CD14-positive monocyte (primary cell): ENCODE results near the gene AKR1C2. TPM values are rescaled to one million over a fixed set of nuclear protein-coding genes. Genes with fewer than 3 reads are reported as not detected.
"Not testable (repeated sequence)": the region's sequence is repeated elsewhere in the genome, so short reads cannot be mapped to it uniquely, and the experiment has no call there.

Experiments
- DNase-seq, 3 donors: peaks; one replicate each; pipeline ENCODE4 v3.0.0-alpha.2; 2011 to 2022
- H2AFZ ChIP-seq: 2 replicates; pipeline ENCODE4 v1.6.0; 2012; ENCODE audit warnings: mild to moderate bottlenecking, low read depth, low read length, inconsistent platforms; ENCODE audit not compliant: insufficient read depth, poor library complexity, severe bottlenecking
- H3K27ac ChIP-seq, 2 donors: 1 replicate in 1 of 2; 2 replicates in 1 of 2; pipeline ENCODE4 v1.5.1; 2012 to 2013; ENCODE audit warnings: low read length in 2 of 2, control low read depth in 1 of 2, inconsistent platforms in 1 of 2, low read depth in 1 of 2, mild to moderate bottlenecking in 1 of 2
- H3K27me3 ChIP-seq, 2 donors: one replicate each; pipeline versions ENCODE4 v1.6.0 to v1.6.1; 2011 to 2013; ENCODE audit warnings: low read length in 2 of 2; ENCODE audit not compliant: control insufficient read depth in 2 of 2, insufficient read depth in 2 of 2
- H3K36me3 ChIP-seq, 2 donors: replicated peaks in 1 of 2; 1 replicate in 1 of 2; 2 replicates in 1 of 2; pipeline versions ENCODE4 v1.5.1 to v1.6.1; 2012 to 2013; ENCODE audit warnings: low read length in 2 of 2, control low read depth in 1 of 2, inconsistent platforms in 1 of 2, mild to moderate bottlenecking in 1 of 2; ENCODE audit not compliant: insufficient read depth in 2 of 2, control insufficient read depth in 1 of 2
- H3K4me1 ChIP-seq, 2 donors: 1 replicate in 1 of 2; 2 replicates in 1 of 2; pipeline versions ENCODE4 v1.5.1 to v1.6.1; 2012 to 2013; ENCODE audit warnings: low read length in 2 of 2, control low read depth in 1 of 2, inconsistent platforms in 1 of 2, mild to moderate bottlenecking in 1 of 2, moderate library complexity in 1 of 2; ENCODE audit not compliant: insufficient read depth in 2 of 2, control insufficient read depth in 1 of 2
- H3K4me2 ChIP-seq: replicated peaks from 2 replicates; pipeline ENCODE3; 2012; ENCODE audit warnings: low read length, moderate library complexity, mild to moderate bottlenecking; ENCODE audit not compliant: poor library complexity, severe bottlenecking; ENCODE audit errors: extremely low read depth
- H3K4me3 ChIP-seq, 3 experiments: fragments of 200-600 bp in 1 of 3; sonication (generic) in 1 of 3; replicated peaks in 1 of 3; 1 replicate in 2 of 3; 2 replicates in 1 of 3; pipeline ENCODE4 v1.5.1; 2011 to 2013; ENCODE audit warnings: low read length in 3 of 3, mild to moderate bottlenecking in 3 of 3, control low read depth in 2 of 3, low read depth in 2 of 3, inconsistent platforms in 1 of 3, moderate library complexity in 1 of 3
- H3K79me2 ChIP-seq: 2 replicates; pipeline ENCODE4 v1.6.0; 2012; ENCODE audit warnings: mild to moderate bottlenecking, control low read depth, inconsistent platforms, low read length, moderate library complexity; ENCODE audit not compliant: insufficient read depth
- H3K9ac ChIP-seq: 2 replicates; pipeline ENCODE4 v1.6.0; 2017; ENCODE audit warnings: low read length, mild to moderate bottlenecking; ENCODE audit not compliant: insufficient read depth, poor library complexity, severe bottlenecking
- H3K9me3 ChIP-seq, 2 donors: replicated peaks in 1 of 2; 1 replicate in 1 of 2; 2 replicates in 1 of 2; pipeline versions ENCODE4 v1.5.1 to v1.6.1; 2012 to 2013; ENCODE audit warnings: low read length in 2 of 2, control low read depth in 1 of 2; ENCODE audit not compliant: control insufficient read depth in 1 of 2, insufficient read depth in 1 of 2
- H4K20me1 ChIP-seq: 2 replicates; pipeline ENCODE4 v1.6.0; 2012; ENCODE audit warnings: mild to moderate bottlenecking, low read length, control low read depth, moderate library complexity; ENCODE audit not compliant: insufficient read depth
- H3K27ac Mint-ChIP-seq, 7 donors: one replicate each; pipeline ENCODE4 v1.8.0; 2020; ENCODE audit warnings: mild to moderate bottlenecking in 7 of 7, mixed read lengths in 7 of 7, moderate library complexity in 6 of 7, inconsistent platforms in 2 of 7
- H3K27me3 Mint-ChIP-seq, 3 donors: one replicate each; pipeline ENCODE4 v1.8.0; 2021 to 2022; ENCODE audit warnings: low read depth in 3 of 3, mild to moderate bottlenecking in 3 of 3, mixed read lengths in 3 of 3, moderate library complexity in 3 of 3, inconsistent platforms in 1 of 3
- H3K36me3 Mint-ChIP-seq, 2 donors: one replicate each; pipeline ENCODE4 v1.8.0; 2020; ENCODE audit warnings: mixed read lengths in 2 of 2, inconsistent platforms in 1 of 2, mild to moderate bottlenecking in 1 of 2
- H3K4me1 Mint-ChIP-seq: one replicate; pipeline ENCODE4 v1.8.0; 2020; ENCODE audit warnings: mild to moderate bottlenecking, mixed read lengths
- H3K4me3 Mint-ChIP-seq, 2 donors: one replicate each; pipeline ENCODE4 v1.8.0; 2020; ENCODE audit warnings: mild to moderate bottlenecking in 2 of 2, mixed read lengths in 2 of 2, moderate library complexity in 1 of 2
- H3K9me3 Mint-ChIP-seq, 7 donors: one replicate each; pipeline ENCODE4 v1.8.0; 2020 to 2022; ENCODE audit warnings: mixed read lengths in 7 of 7, mild to moderate bottlenecking in 6 of 7, moderate library complexity in 6 of 7, inconsistent platforms in 2 of 7
- WGBS: methylation state at CpG from one replicate; pipeline ENCODE4 v1.1.5; 2013; ENCODE audit warnings: missing lambda C conversion rate; ENCODE audit not compliant: insufficient coverage; 5-methylcytosine and 5-hydroxymethylcytosine counted together
- intact Hi-C, 2 donors: fragments of 100-400 bp; cut with micrococcal nuclease; formaldehyde crosslinking; loops; one replicate each; pipeline versions ENCODE4 v1.15.0 to v1.15.1; 2023
- polyA plus RNA-seq, 3 donors: library from polyadenylated mRNA; depleted of rRNA in 1 of 3; unstranded in 2 of 3; stranded (reverse) in 1 of 3; fragments of 300-500 nt in 2 of 3; fragments of >200 nt in 1 of 3; fragmentation: Illumina TruSeq in 2 of 3; gene quantifications; 1 replicate in 2 of 3; 2 replicates in 1 of 3; pipeline ENCODE4 v1.2.3, GENCODE V29; 2012 to 2021
- TF ChIP-seq, protein P1 (sequence below): fragments of 200-600 bp; IDR thresholded peaks from one replicate; pipeline ENCODE4 v1.8.0; 2022; ENCODE audit warnings: antibody characterized with exemption, mild to moderate bottlenecking

The AKR1C2 gene
- polyA plus RNA-seq, 3 donors: 0.13 TPM; not detected in 2

DNA sequence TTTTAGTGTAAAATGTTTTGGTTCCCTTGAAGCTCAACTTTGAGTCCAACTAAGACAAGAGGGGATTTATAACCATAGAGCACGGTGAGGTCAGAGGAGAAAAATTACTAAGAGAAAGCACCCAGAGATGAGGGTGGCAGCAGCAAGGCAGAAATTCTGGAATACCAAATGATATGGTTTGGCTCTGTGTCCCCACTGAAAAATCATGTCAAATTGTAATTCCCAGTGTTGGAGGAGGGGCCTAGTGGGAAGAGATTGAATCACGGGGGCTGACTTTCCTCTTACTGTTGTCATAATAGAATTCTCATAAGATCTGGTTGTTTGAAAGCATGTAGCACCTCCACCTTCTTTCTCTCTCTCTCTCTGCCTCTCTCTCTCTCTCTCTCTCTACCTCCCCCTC lies 59.8 kb downstream of the AKR1C2 start:
- no peak for DNase-seq
- Histone ChIP-seq H3K4me3 (no peak overlapping the region), H4K20me1 (no peaks in the 10 kb centered on the region), H3K4me2 (no peak overlapping the region), H3K36me3 (no peaks in the 10 kb centered on the region), H3K9me3 (no peaks in the 10 kb centered on the region), H2AFZ (no peak overlapping the region), H3K27ac (no peak overlapping the region), H3K27me3 (no peaks in the 10 kb centered on the region), H3K4me1 (no peaks in the 10 kb centered on the region), H3K9ac (no peak overlapping the region), H3K79me2 (no peaks in the 10 kb centered on the region)
- intact Hi-C loops: no loop called here
- Mint-ChIP-seq H3K4me3 (no peak overlapping the region), H3K9me3 (peaks cover 0 to 6% (median 3%) of the 10 kb centered on the region in 7 donors), H3K36me3 (no peaks in the 10 kb centered on the region), H3K27ac (no peak overlapping the region), H3K27me3 (peaks cover 0 to 2% (median 0%) of the 10 kb centered on the region in 3 donors), H3K4me1 (peaks cover 2% of the 10 kb centered on the region)
- TF ChIP-seq, protein P1, sequence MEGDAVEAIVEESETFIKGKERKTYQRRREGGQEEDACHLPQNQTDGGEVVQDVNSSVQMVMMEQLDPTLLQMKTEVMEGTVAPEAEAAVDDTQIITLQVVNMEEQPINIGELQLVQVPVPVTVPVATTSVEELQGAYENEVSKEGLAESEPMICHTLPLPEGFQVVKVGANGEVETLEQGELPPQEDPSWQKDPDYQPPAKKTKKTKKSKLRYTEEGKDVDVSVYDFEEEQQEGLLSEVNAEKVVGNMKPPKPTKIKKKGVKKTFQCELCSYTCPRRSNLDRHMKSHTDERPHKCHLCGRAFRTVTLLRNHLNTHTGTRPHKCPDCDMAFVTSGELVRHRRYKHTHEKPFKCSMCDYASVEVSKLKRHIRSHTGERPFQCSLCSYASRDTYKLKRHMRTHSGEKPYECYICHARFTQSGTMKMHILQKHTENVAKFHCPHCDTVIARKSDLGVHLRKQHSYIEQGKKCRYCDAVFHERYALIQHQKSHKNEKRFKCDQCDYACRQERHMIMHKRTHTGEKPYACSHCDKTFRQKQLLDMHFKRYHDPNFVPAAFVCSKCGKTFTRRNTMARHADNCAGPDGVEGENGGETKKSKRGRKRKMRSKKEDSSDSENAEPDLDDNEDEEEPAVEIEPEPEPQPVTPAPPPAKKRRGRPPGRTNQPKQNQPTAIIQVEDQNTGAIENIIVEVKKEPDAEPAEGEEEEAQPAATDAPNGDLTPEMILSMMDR: no peak
- 100% methylated on average over 1 of the region's 2 CpGs for WGBS

DNA sequence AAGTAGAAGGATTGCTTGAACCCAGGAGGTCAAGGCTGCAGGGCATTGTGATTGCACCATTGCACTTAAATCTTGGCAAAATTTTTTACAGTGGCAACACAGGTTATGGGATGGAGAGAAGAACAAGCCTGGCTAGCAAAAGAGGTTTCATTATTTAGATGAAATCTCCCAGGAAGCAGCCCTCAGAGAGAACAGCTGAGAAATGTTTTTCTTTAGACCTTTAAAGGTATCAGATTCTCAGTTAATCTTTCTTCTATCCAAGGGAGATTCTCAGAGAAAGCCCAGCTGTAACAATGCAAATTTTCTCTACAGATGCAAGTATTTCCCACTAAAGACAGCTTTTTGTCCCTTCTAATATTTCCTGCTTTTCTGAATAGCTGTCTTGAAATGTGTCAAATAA lies 60.2 kb downstream of the AKR1C2 start:
- not testable (repeated sequence) for H3K27ac Mint-ChIP-seq, H3K4me3 Mint-ChIP-seq, H3K4me2 ChIP-seq

DNA sequence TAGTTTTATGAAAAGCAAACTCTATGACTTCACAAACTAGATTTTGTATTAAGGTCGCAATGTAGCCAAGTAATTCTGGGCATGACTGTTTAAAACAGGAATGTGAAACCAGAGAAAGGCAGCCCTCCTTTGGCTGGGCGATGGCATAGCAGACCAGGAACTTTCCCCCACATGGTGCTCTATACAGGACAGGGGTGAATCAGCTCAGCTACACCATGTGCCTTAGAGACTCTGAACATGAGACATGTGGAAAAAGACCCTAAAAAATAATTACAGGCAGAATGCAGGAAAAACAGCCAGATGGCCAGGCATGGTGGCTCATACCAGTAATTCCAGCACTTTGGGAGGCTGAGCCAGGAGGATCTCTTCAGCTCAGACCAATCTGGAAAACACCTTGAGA lies 60.7 kb downstream of the AKR1C2 start:
- H3K4me3 Mint-ChIP-seq, H3K27ac Mint-ChIP-seq, H3K4me3 ChIP-seq, H3K79me2 ChIP-seq, H3K4me1 Mint-ChIP-seq, DNase-seq, H3K27me3 Mint-ChIP-seq, intact Hi-C loops, H3K9ac ChIP-seq, H3K9me3 ChIP-seq, H3K36me3 Mint-ChIP-seq, H3K4me1 ChIP-seq, H3K4me2 ChIP-seq, H3K9me3 Mint-ChIP-seq, H3K27ac ChIP-seq, H4K20me1 ChIP-seq, H2AFZ ChIP-seq, H3K36me3 ChIP-seq, H3K27me3 ChIP-seq: not testable (repeated sequence)
- WGBS: no CpG with 5 or more reads among the region's 2 CpGs

More for the DNA sequence above, 60.2 kb downstream of the AKR1C2 start:
- H3K4me3 ChIP-seq, H4K20me1 ChIP-seq, H3K4me1 ChIP-seq, DNase-seq, H3K27me3 Mint-ChIP-seq, H3K36me3 ChIP-seq, H3K9me3 Mint-ChIP-seq, H3K27ac ChIP-seq, H3K9me3 ChIP-seq, H3K79me2 ChIP-seq, H3K4me1 Mint-ChIP-seq, H3K9ac ChIP-seq, H2AFZ ChIP-seq, H3K27me3 ChIP-seq, intact Hi-C loops, H3K36me3 Mint-ChIP-seq: not testable (repeated sequence)
